Activated naive CD4-positive, alpha-beta T cell treated with anti-CD3 and anti-CD28 coated beads, Interleukin-2, amount 50 U/mL, for 72 hours (primary cell): Measurements from ENCODE around the gene LIMCH1. TPM values are rescaled to one million over a fixed set of nuclear protein-coding genes. Genes with fewer than 3 reads are reported as not detected.

ENCODE experiments used
- ATAC-seq, 2 donors: fragments of 150-1000 bp; cut with Tn5 transposase; 2 replicates each; pipeline ENCODE4 v1.10.0; 2021; ENCODE audit warnings: mild to moderate bottlenecking in 2 of 2, moderate library complexity in 2 of 2
- DNase-seq, 2 donors: peaks; one replicate each; pipeline ENCODE4 v3.0.0; 2021 to 2022; ENCODE audit warnings: low spot score in 2 of 2
- H3K27ac Mint-ChIP-seq, 2 donors: one replicate each; pipeline ENCODE4 v1.8.0; 2022; ENCODE audit warnings: mild to moderate bottlenecking in 2 of 2, mixed read lengths in 2 of 2
- H3K36me3 Mint-ChIP-seq, 2 donors: one replicate each; pipeline ENCODE4 v1.8.0; 2022; ENCODE audit warnings: mixed read lengths in 2 of 2
- H3K9me3 Mint-ChIP-seq, 2 donors: one replicate each; pipeline ENCODE4 v1.8.0; 2022; ENCODE audit warnings: mixed read lengths in 2 of 2
- total RNA-seq, 2 donors: library from RNA; stranded (reverse); gene quantifications; one replicate each; pipeline ENCODE4 v1.2.3, GENCODE V29; 2022

The LIMCH1 gene
- total RNA-seq, 2 donors from 2014 or later, result not detected

- H3K27ac Mint-ChIP-seq, result no peak overlapping the region
- H3K36me3 Mint-ChIP-seq, result no peaks in the 10 kb centered on the region
- ATAC-seq (no peak), DNase-seq (no peak)
- no peaks in the 10 kb centered on the region for H3K9me3 Mint-ChIP-seq
Observed at GRCh38 chr4:41579043-41579442, 41.1 kb downstream of the LIMCH1 start.

DNA sequence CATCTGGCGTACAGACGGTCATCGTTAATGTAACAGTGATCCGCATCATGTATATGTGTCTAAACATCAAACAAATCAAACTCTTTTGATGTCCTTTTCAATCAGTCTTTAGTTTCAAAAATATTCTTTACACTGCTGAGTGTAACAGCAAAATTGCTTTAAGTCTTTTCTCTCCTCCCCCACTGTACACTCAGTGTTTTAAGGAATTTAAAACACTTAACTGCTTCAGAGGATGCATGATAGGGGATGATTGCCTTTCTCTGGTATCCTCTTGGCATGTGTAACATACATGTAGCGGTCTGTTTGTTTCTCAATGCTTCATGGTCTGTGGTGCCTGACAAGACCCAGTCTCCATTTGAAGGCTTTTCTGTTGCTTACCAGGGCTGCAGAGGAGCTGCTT is 41.6 kb downstream of the LIMCH1 start:
- no peak for DNase-seq
- no peak for ATAC-seq
- H3K36me3 Mint-ChIP-seq, result no peaks in the 10 kb centered on the region
- no peaks in the 10 kb centered on the region for H3K9me3 Mint-ChIP-seq
- no peak overlapping the region for H3K27ac Mint-ChIP-seq

DNA sequence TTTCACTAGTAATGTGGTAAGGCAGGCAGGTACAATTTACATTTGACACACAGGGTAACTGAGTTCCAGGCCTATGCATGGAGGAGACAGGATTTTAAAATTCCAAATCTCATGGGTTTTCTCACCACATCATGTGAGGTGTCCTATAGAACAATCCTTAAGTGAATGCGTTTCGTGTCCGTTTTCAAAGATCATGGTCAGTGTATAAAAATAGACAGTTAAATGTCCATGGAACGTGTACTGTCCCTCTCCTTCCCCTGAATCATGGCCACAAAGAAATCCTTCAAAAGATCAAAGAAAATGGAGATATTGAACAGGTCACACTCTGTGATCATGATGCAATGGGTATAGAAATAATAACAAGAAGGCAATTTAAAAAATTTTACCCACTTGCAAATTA is 42.0 kb downstream of the LIMCH1 start:
- Mint-ChIP-seq H3K36me3 (no peaks in the 10 kb centered on the region), H3K27ac (no peak overlapping the region), H3K9me3 (peaks cover 0 to 4% of the 10 kb centered on the region in 2 donors)
- ATAC-seq (no peak), DNase-seq (no peak)

- ATAC-seq, result no peak
- Mint-ChIP-seq H3K9me3 (peaks cover 0 to 6% of the 10 kb centered on the region in 2 donors), H3K27ac (no peak overlapping the region), H3K36me3 (no peaks in the 10 kb centered on the region)
- DNase-seq, result no peak
Observed at GRCh38 chr4:41586675-41587225, 48.8 kb downstream of the LIMCH1 start.

DNA sequence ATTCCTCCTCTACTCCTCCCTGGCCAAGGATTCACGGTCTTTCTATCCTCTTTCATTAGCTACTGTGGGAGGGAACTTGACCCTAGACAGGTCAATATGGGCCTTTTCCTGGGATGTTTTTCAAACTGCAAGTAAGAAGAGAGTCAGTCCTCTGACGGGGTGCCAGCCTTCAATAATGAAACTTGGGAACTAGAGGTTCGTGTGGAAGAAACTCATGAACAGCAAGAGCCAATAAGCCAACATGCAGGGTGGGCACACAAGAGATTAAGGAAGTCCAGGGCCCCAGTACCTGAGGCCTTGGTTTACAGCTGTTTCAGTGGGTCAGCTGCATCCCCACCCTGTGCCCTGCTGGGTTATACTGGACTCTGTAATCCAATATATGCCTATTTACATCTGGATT is 49.3 kb downstream of the LIMCH1 start:
- Mint-ChIP-seq H3K9me3 (peaks cover 0 to 6% of the 10 kb centered on the region in 2 donors), H3K36me3 (no peaks in the 10 kb centered on the region), H3K27ac (no peak overlapping the region)
- DNase-seq (no peak), ATAC-seq (no peak)

GRCh38 chr4:41590591-41590990 is 52.6 kb downstream of the LIMCH1 start:
- Mint-ChIP-seq H3K27ac (no peak overlapping the region), H3K36me3 (no peaks in the 10 kb centered on the region), H3K9me3 (peaks cover 0 to 4% of the 10 kb centered on the region in 2 donors)
- ATAC-seq, result no peak
- no peak for DNase-seq

DNA sequence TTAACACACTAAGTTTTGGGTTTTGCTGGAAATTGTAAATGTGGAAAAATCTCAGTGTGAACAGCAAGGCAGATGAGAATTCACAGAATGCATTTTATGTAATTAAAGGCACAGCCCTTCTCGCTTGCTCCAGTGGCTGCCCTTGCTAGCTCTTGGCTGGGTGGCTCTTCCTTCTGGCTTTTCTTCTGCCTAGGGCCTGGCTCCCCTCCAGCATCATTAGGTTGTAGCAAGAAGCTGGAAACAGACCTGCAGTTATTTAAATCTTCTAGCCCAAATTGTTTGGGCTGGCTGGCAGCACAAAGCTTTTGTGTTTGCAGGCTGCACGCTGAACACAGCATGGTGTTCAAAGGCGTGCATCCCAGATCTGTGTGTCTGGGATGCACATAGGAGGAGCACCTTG is 56.5 kb downstream of the LIMCH1 start:
- ATAC-seq (no peak), DNase-seq (no peak)
- no peaks in the 10 kb centered on the region for H3K36me3 Mint-ChIP-seq

GRCh38 chr4:41597494-41597893 is 59.5 kb downstream of the LIMCH1 start:
- no peak for DNase-seq
- no peaks in the 10 kb centered on the region for H3K36me3 Mint-ChIP-seq
- H3K27ac Mint-ChIP-seq, result no peak overlapping the region
- H3K9me3 Mint-ChIP-seq, result peaks cover 4 to 8% of the 10 kb centered on the region in 2 donors
- ATAC-seq, result no peak

More for the DNA sequence above, 56.5 kb downstream of the LIMCH1 start:
- peaks cover 0 to 4% of the 10 kb centered on the region in 2 donors for H3K9me3 Mint-ChIP-seq
- H3K27ac Mint-ChIP-seq, result no peak overlapping the region

DNA sequence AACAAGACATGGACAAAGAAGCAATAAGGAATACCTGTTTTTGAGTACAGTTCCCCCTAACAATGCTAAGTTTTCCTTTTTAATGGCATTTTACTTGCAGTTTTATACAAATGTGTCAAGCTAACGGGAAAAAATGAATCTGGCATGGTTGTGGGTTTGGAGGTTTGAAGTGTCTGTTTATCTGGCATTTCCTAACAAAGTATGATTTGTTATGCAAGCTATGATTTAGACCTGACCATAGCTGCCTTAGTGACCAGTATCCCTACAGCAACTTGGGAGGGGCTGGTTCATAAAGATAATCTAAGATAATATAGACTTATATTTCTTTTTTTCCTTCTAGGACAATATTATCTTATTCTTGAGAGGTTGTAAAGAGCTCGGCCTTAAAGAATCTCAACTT is 60.6 kb downstream of the LIMCH1 start:
- Mint-ChIP-seq H3K27ac (no peak overlapping the region), H3K36me3 (no peaks in the 10 kb centered on the region), H3K9me3 (peaks cover 4 to 8% of the 10 kb centered on the region in 2 donors)
- ATAC-seq (no peak), DNase-seq (no peak)

DNA sequence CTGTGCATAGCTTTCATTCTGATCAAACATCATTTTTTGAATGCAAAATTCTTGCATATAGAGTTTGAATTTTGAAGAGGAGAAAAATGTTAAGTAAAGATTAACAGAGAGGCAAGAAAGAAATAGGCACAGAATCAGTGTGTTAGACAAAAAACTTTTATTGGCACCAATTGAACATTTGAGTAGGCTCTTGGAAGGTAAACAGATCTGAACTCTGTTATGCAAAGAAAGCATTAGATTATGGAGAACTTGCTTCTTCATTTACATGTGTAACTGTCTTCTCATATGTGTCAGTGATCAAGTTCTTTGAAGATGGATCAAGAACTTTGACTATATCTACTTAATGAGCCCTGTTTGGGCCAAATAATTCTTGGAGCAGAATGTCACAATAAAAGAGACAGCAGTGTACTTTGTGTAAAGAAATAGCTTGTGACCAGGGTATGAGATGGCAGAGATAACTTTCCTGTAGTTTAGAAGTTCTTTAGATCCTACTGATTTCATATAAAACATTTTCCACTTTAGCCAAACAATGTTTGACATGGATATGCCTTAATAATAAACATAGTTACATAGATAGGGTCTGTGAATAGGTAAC is 61.3 kb downstream of the LIMCH1 start:
- DNase-seq (no peak), ATAC-seq (no peak)
- Mint-ChIP-seq H3K27ac (no peak overlapping the region), H3K36me3 (no peaks in the 10 kb centered on the region), H3K9me3 (peaks cover 4 to 8% of the 10 kb centered on the region in 2 donors)

- DNase-seq (no peak), ATAC-seq (no peak)
- H3K36me3 Mint-ChIP-seq, result no peaks in the 10 kb centered on the region
- peaks cover 4 to 6% of the 10 kb centered on the region in 2 donors for H3K9me3 Mint-ChIP-seq
- no peak overlapping the region for H3K27ac Mint-ChIP-seq
Observed at GRCh38 chr4:41600243-41600912, 62.4 kb downstream of the LIMCH1 start.

GRCh38 chr4:41601025-41601424 is 63.1 kb downstream of the LIMCH1 start:
- ATAC-seq (no peak), DNase-seq (no peak)
- Mint-ChIP-seq H3K9me3 (peaks cover 4 to 6% of the 10 kb centered on the region in 2 donors), H3K27ac (no peak overlapping the region), H3K36me3 (no peaks in the 10 kb centered on the region)

DNA sequence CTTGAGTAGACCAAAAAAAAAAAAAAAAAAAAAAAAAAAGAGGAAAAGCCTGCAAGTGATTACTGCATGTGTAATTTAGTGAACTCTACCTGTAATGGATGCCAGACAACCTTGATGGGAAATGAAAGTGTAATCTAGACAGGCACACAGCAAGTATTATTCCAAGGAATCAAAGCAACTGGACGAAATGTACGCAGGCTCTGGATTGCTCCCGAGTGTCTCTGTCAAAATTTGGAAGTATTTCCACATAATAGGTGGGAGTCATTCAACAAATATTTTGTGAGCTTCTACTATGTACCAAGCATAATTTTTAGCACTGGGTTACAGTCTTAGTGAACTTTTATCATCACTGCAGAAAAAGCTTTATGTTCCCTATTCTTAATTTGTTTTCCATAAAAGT is 64.2 kb downstream of the LIMCH1 start:
- H3K9me3 Mint-ChIP-seq, result peaks cover 4 to 6% of the 10 kb centered on the region in 2 donors
- H3K36me3 Mint-ChIP-seq, result no peaks in the 10 kb centered on the region
- no peak for ATAC-seq
- no peak overlapping the region for H3K27ac Mint-ChIP-seq
- DNase-seq, result no peak

- ATAC-seq, result no peak
- H3K36me3 Mint-ChIP-seq, result no peaks in the 10 kb centered on the region
- peaks cover 4 to 6% of the 10 kb centered on the region in 2 donors for H3K9me3 Mint-ChIP-seq
- DNase-seq, result no peak
- no peak overlapping the region for H3K27ac Mint-ChIP-seq
Observed at GRCh38 chr4:41602886-41603498, 65.0 kb downstream of the LIMCH1 start.

- no peaks in the 10 kb centered on the region for H3K36me3 Mint-ChIP-seq
- no peaks in the 10 kb centered on the region for H3K9me3 Mint-ChIP-seq
- DNase-seq (no peak), ATAC-seq (no peak)
- no peak overlapping the region for H3K27ac Mint-ChIP-seq
Observed at GRCh38 chr4:41609851-41610250, 71.9 kb downstream of the LIMCH1 start.

DNA sequence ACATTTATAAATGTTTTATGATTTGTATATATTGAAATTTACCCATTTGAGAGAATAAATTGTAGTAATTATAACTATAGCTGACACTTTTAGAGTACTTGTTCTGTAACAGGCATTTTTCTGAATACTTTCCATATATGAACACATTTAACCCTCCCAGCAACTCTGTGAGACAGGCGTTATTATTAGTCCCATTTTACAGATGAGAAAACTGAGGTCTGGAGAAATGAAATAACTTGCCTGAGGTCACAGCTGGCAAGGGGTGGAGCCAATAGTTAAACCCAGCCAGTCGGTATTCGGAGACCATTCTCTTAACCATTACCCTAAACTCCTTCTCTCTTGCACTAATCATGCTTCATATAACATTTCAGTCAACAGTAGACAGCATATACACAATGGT is 72.5 kb downstream of the LIMCH1 start:
- DNase-seq (no peak), ATAC-seq (no peak)
- H3K36me3 Mint-ChIP-seq, result no peaks in the 10 kb centered on the region
- H3K9me3 Mint-ChIP-seq, result no peaks in the 10 kb centered on the region
- no peak overlapping the region for H3K27ac Mint-ChIP-seq

GRCh38 chr4:41611124-41611838 is 73.3 kb downstream of the LIMCH1 start:
- Mint-ChIP-seq H3K27ac (no peak overlapping the region), H3K9me3 (no peaks in the 10 kb centered on the region)

More at GRCh38 chr4:41611124-41611838, 73.3 kb downstream of the LIMCH1 start:
- ATAC-seq (no peak), DNase-seq (no peak)
- no peaks in the 10 kb centered on the region for H3K36me3 Mint-ChIP-seq
